ENCODE data around the gene ALDH16A1.

DNA sequence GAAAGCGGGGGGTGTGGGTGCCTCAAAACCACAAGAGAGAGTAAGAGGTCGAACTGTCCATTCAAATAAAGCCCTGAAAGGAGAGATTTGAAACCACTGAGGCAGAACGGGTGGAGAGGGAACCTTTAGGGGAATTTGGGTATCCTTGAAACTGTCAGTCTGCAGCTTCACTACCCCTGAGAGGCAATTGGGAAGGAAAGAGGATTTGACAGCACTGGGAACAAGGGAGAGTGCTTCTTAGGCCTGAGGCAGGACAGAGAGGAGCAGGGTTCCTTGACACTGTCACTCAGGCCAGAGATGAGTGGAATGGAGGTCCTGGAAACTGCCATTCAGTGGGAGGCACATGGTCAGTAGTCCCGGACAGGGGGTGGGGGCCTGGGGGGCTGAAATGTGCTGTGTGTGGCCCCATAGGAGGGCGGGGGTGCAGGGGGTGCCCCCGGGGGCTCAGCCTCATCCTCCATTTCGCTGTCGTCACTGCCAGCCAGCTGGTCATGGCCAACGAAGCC, 22.8 kb upstream of the ALDH16A1 start:
- no peak for TF ChIP-seq EZH2 (IDR thresholded peaks at IDR 0.05; ENCODE audit: low read length)
- TF ChIP-seq, protein P1, sequence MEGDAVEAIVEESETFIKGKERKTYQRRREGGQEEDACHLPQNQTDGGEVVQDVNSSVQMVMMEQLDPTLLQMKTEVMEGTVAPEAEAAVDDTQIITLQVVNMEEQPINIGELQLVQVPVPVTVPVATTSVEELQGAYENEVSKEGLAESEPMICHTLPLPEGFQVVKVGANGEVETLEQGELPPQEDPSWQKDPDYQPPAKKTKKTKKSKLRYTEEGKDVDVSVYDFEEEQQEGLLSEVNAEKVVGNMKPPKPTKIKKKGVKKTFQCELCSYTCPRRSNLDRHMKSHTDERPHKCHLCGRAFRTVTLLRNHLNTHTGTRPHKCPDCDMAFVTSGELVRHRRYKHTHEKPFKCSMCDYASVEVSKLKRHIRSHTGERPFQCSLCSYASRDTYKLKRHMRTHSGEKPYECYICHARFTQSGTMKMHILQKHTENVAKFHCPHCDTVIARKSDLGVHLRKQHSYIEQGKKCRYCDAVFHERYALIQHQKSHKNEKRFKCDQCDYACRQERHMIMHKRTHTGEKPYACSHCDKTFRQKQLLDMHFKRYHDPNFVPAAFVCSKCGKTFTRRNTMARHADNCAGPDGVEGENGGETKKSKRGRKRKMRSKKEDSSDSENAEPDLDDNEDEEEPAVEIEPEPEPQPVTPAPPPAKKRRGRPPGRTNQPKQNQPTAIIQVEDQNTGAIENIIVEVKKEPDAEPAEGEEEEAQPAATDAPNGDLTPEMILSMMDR (optimal IDR thresholded peaks at IDR 0.05 in 1 of 3, IDR thresholded peaks at IDR 0.05 in 1 of 3, conservative IDR thresholded peaks at IDR 0.05 in 1 of 3; ENCODE audit: extremely low read depth in 1 of 3, insufficient read depth in 2 of 3, low read length in 3 of 3), result no peak
